ENCODE data around the gene DOCK2. TPM values are rescaled to one million over a fixed set of nuclear protein-coding genes. Genes with fewer than 3 reads are reported as not detected.

Gene DOCK2
- total and polyA plus RNA-seq, 2 donors (not counting 3 experiments of a cell fraction or from before 2014, with no cell fraction given): 0.62 to 4.8 TPM

DNA sequence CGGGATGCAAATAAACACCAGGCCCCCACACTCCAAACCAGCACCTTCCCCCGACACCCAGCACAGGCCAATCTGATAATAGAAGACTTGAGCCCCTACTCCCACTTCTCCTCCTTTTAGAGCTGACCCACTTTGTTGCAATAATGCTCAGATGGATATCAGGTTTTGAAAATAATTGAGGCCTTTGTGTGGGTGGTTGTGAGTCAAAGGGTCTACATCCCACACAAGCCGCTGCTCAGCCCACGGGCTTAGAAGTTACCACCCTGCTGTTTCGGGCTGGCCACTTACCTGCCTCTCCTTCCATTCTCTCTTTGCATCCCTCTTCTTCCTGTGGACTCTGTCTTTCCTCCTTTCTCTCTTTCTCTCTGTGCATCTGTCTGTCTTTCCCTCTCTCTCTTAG lies 432.4 kb downstream of the DOCK2 start:
- no peak for FAIRE-seq
- Histone ChIP-seq H3K27me3 (ENCODE audit: control insufficient read depth in 2 of 2, insufficient read depth in 2 of 2, low read length in 2 of 2) (no peaks in the 10 kb centered on the region), H3K4me3 (replicated peaks in 1 of 3; ENCODE audit: insufficient read depth in 1 of 3, low read depth in 1 of 3, low read length in 3 of 3) (no peak overlapping the region), H3K9me1 (replicated peaks; ENCODE audit: control insufficient read depth, extremely low read depth, insufficient read depth, low read length) (no peaks in the 10 kb centered on the region), H3K4me1 (ENCODE audit: control insufficient read depth, extremely low read depth, insufficient read depth, low read length) (peaks cover 11% of the 10 kb centered on the region), H2AFZ (ENCODE audit: low read depth, low read length) (no peak overlapping the region), H3K9me3 (replicated peaks; ENCODE audit: control insufficient read depth, insufficient read depth, low read length) (no peaks in the 10 kb centered on the region), H3K79me2 (ENCODE audit: control insufficient read depth, insufficient read depth, low read length) (no peaks in the 10 kb centered on the region), H3K36me3 (ENCODE audit: control insufficient read depth in 2 of 2, extremely low read depth in 1 of 2, insufficient read depth in 2 of 2, low read length in 2 of 2) (no peaks in the 10 kb centered on the region), H3K9ac (replicated peaks; ENCODE audit: extremely low read depth, insufficient read depth, low read length) (no peak overlapping the region), H3K27ac (ENCODE audit: insufficient read depth, low read depth, low read length) (no peak overlapping the region), H4K20me1 (replicated peaks; ENCODE audit: control insufficient read depth, extremely low read depth, insufficient read depth, low read length) (no peaks in the 10 kb centered on the region), H3K4me2 (ENCODE audit: insufficient read depth, low read length) (no peak overlapping the region)
- POLR2A ChIA-PET: no interaction called here
- dilution Hi-C loops (cut with MboI; ENCODE audit: extremely low pct_ligation_motif_present, low sequenced_read_pairs): no loop called here
- TF ChIP-seq, protein P1, sequence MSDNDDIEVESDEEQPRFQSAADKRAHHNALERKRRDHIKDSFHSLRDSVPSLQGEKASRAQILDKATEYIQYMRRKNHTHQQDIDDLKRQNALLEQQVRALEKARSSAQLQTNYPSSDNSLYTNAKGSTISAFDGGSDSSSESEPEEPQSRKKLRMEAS (IDR thresholded peaks at IDR 0.05; ENCODE audit: insufficient read depth, insufficient read length): no peak
- no peak for TF ChIP-seq POLR2A (IDR thresholded peaks at IDR 0.05; ENCODE audit: low read depth, low read length)
- TF ChIP-seq JUN (IDR thresholded peaks at IDR 0.05; ENCODE audit: borderline replicate concordance, insufficient read depth, insufficient read length, low read depth): no peak
- no peak for TF ChIP-seq MYC (IDR thresholded peaks at IDR 0.05; ENCODE audit: low read depth, low read length)
- TF ChIP-seq, protein P2, sequence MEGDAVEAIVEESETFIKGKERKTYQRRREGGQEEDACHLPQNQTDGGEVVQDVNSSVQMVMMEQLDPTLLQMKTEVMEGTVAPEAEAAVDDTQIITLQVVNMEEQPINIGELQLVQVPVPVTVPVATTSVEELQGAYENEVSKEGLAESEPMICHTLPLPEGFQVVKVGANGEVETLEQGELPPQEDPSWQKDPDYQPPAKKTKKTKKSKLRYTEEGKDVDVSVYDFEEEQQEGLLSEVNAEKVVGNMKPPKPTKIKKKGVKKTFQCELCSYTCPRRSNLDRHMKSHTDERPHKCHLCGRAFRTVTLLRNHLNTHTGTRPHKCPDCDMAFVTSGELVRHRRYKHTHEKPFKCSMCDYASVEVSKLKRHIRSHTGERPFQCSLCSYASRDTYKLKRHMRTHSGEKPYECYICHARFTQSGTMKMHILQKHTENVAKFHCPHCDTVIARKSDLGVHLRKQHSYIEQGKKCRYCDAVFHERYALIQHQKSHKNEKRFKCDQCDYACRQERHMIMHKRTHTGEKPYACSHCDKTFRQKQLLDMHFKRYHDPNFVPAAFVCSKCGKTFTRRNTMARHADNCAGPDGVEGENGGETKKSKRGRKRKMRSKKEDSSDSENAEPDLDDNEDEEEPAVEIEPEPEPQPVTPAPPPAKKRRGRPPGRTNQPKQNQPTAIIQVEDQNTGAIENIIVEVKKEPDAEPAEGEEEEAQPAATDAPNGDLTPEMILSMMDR (IDR thresholded peaks at IDR 0.05; ENCODE audit: extremely low read depth in 1 of 2, insufficient read depth in 1 of 2, low read depth in 1 of 2, low read length in 2 of 2): no peak
- no peak for TF ChIP-seq POLR2AphosphoS5 (IDR thresholded peaks at IDR 0.05; ENCODE audit: insufficient read depth, low read depth, low read length)
- no peak for TF ChIP-seq EZH2 (IDR thresholded peaks at IDR 0.05; ENCODE audit: borderline replicate concordance, low read depth, low read length, severe bottlenecking)
- no peak for TF ChIP-seq GATA2 (IDR thresholded peaks at IDR 0.05; ENCODE audit: insufficient read depth, insufficient read length, low read depth, low read length)
- TF ChIP-seq FOS (IDR thresholded peaks at IDR 0.05; ENCODE audit: borderline replicate concordance, insufficient read depth, low read length): no peak
- BruUV-seq (replicated peaks): no TSS peak
- CTCF ChIA-PET: interaction anchor here (1.5 to 3.2 kb wide), 2 partner anchors 11 to 364 kb away, joined by 3 to 84 read pairs; no protein-coding TSS in a partner anchor
- intact Hi-C loops (cut with micrococcal nuclease): no loop called here
- DNase-seq (ENCODE audit: low read depth, low spot score): no peak
